Keratinocyte (primary cell): Measurements from ENCODE around the gene ZMYND19. TPM values are rescaled to one million over a fixed set of nuclear protein-coding genes. Genes with fewer than 3 reads are reported as not detected.

Experiments
- DNase-seq: peaks from one replicate; pipeline ENCODE4 v3.0.0-alpha.2; 2011; ENCODE audit warnings: low read depth, missing footprints, low spot score
- FAIRE-seq: peaks from 2 replicates; lab custom pipeline; 2011; peaks lifted over from hg19 to GRCh38; lab: Jason Lieb, UNC
- H2AFZ ChIP-seq: 2 replicates; pipeline ENCODE4 v1.6.0; 2012; ENCODE audit warnings: low read length, control low read depth, inconsistent platforms; ENCODE audit not compliant: control insufficient read depth
- H3K27ac ChIP-seq: 2 replicates; pipeline ENCODE4 v1.5.1; 2011; ENCODE audit warnings: low read length; ENCODE audit not compliant: control insufficient read depth, insufficient read depth
- H3K27me3 ChIP-seq: 3 replicates; pipeline ENCODE4 v1.6.0; 2011; ENCODE audit warnings: low read length; ENCODE audit not compliant: control insufficient read depth, insufficient read depth; ENCODE audit errors: extremely low read depth
- H3K36me3 ChIP-seq, 2 experiments: 2 replicates in 1 of 2; 3 replicates in 1 of 2; pipeline ENCODE4 v1.5.1; 2011; ENCODE audit warnings: low read length in 2 of 2, mild to moderate bottlenecking in 1 of 2; ENCODE audit not compliant: control insufficient read depth in 2 of 2, insufficient read depth in 2 of 2; ENCODE audit errors: extremely low read depth in 1 of 2
- H3K4me1 ChIP-seq: 3 replicates; pipeline ENCODE4 v1.5.1; 2011; ENCODE audit warnings: low read length; ENCODE audit not compliant: control insufficient read depth, insufficient read depth; ENCODE audit errors: extremely low read depth
- H3K4me2 ChIP-seq: 3 replicates; pipeline ENCODE4 v1.6.0; 2011; ENCODE audit warnings: low read depth, low read length; ENCODE audit not compliant: control insufficient read depth, insufficient read depth; ENCODE audit errors: extremely low read depth
- H3K4me3 ChIP-seq, 3 experiments: fragments of 200-600 bp in 1 of 3; sonication (generic) in 1 of 3; 2 replicates in 2 of 3; 3 replicates in 1 of 3; pipeline ENCODE4 v1.5.1; 2011 to 2016; ENCODE audit warnings: low read length in 3 of 3, mild to moderate bottlenecking in 3 of 3, control low read depth in 2 of 3, inconsistent platforms in 1 of 3, low read depth in 1 of 3, mixed read lengths in 1 of 3, mixed run types in 1 of 3, moderate library complexity in 1 of 3; ENCODE audit not compliant: control insufficient read depth in 2 of 3, insufficient read depth in 2 of 3; ENCODE audit errors: extremely low read depth in 1 of 3
- H3K79me2 ChIP-seq: 2 replicates; pipeline ENCODE4 v1.6.0; 2012; ENCODE audit warnings: low read length; ENCODE audit not compliant: control insufficient read depth, insufficient read depth
- H3K9ac ChIP-seq: 3 replicates; pipeline ENCODE4 v1.6.0; 2011; ENCODE audit warnings: low read length; ENCODE audit not compliant: control insufficient read depth, insufficient read depth; ENCODE audit errors: extremely low read depth
- H3K9me1 ChIP-seq: 3 replicates; pipeline ENCODE4 v1.6.0; 2011; ENCODE audit warnings: low read length; ENCODE audit not compliant: control insufficient read depth, insufficient read depth; ENCODE audit errors: extremely low read depth
- H3K9me3 ChIP-seq: 2 replicates; pipeline ENCODE4 v1.5.1; 2012; ENCODE audit warnings: low read depth, low read length; ENCODE audit not compliant: control insufficient read depth
- H4K20me1 ChIP-seq: 3 replicates; pipeline ENCODE4 v1.6.0; 2011; ENCODE audit warnings: low read length; ENCODE audit not compliant: control insufficient read depth, insufficient read depth; ENCODE audit errors: extremely low read depth
- EZH2 ChIP-seq: IDR thresholded peaks from one replicate; pipeline ENCODE4 v1.6.1; 2012; ENCODE audit warnings: inconsistent platforms, mild to moderate bottlenecking, low read length, moderate library complexity
- dilution Hi-C: fragments of 300-500 bp; cut with MboI; formaldehyde crosslinking; loops from one replicate; pipeline ENCODE4 v1.7.0; 2020; ENCODE audit warnings: low sequenced_read_pairs; ENCODE audit not compliant: extremely low pct_ligation_motif_present
- polyA plus RNA-seq, 5 experiments: library from polyadenylated mRNA; depleted of rRNA in 3 of 5; stranded (reverse) in 3 of 5; stranded (forward) in 1 of 5; unstranded in 1 of 5; fragments of >200 nt; gene quantifications; 1 replicate in 1 of 5; 2 replicates in 3 of 5; 3 replicates in 1 of 5; pipeline versions ENCODE4 v1.2.1 to v1.2.3, GENCODE V29; 2011 to 2012; ENCODE audit warnings: missing spikeins in 2 of 5, low read depth in 1 of 5, low replicate concordance in 1 of 5
- TF ChIP-seq, protein P1 (sequence below), 3 experiments: IDR thresholded peaks in 1 of 3; conservative IDR thresholded peaks in 1 of 3; optimal IDR thresholded peaks in 1 of 3; 2 replicates in 2 of 3; 3 replicates in 1 of 3; pipeline versions ENCODE3 to v1.5.1; 2011; ENCODE audit warnings: low read length in 3 of 3, mild to moderate bottlenecking in 3 of 3, moderate library complexity in 2 of 3, control low read depth in 1 of 3, inconsistent platforms in 1 of 3; ENCODE audit not compliant: insufficient read depth in 2 of 3; ENCODE audit errors: extremely low read depth in 1 of 3

The ZMYND19 gene
- polyA plus RNA-seq, 1 donor (not counting 4 experiments of a cell fraction or from before 2014, with no cell fraction given) = 25.8 TPM

DNA sequence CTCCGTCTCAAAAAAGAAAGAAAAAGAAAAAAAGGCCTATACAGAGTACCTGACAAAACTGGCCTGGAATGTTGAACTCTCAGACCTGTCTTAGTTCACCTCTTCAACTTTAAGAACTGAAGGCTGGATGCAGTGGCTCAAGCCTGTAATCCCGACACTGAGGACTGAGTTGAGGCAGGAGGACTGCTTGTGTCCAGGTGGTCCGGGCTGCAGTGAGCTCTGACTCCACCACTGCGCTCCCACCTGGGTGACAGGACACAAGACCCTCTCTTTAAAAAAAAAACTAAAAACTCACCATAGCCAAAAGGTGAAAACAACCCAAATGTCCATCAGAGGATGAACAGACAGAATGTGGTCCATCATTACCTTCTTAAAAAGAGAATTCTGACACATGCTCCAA is 32.2 kb downstream of the ZMYND19 start:
- H3K9me3 ChIP-seq = no peaks in the 10 kb centered on the region
- peaks cover 22 to 32% of the 10 kb centered on the region in 2 experiments for H3K36me3 ChIP-seq
- no peak for FAIRE-seq
- H3K9ac ChIP-seq = no peak overlapping the region
- peaks cover 6% of the 10 kb centered on the region for H3K9me1 ChIP-seq
- no peak overlapping the region for H3K4me3 ChIP-seq
- no peaks in the 10 kb centered on the region for H3K27me3 ChIP-seq
- no peaks in the 10 kb centered on the region for H3K4me1 ChIP-seq
- H2AFZ ChIP-seq = no peak overlapping the region
- no peak for TF ChIP-seq EZH2
- TF ChIP-seq, protein P1, sequence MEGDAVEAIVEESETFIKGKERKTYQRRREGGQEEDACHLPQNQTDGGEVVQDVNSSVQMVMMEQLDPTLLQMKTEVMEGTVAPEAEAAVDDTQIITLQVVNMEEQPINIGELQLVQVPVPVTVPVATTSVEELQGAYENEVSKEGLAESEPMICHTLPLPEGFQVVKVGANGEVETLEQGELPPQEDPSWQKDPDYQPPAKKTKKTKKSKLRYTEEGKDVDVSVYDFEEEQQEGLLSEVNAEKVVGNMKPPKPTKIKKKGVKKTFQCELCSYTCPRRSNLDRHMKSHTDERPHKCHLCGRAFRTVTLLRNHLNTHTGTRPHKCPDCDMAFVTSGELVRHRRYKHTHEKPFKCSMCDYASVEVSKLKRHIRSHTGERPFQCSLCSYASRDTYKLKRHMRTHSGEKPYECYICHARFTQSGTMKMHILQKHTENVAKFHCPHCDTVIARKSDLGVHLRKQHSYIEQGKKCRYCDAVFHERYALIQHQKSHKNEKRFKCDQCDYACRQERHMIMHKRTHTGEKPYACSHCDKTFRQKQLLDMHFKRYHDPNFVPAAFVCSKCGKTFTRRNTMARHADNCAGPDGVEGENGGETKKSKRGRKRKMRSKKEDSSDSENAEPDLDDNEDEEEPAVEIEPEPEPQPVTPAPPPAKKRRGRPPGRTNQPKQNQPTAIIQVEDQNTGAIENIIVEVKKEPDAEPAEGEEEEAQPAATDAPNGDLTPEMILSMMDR (optimal IDR thresholded peaks at IDR 0.05 in 1 of 3, IDR thresholded peaks at IDR 0.05 in 1 of 3, conservative IDR thresholded peaks at IDR 0.05 in 1 of 3; ENCODE audit: extremely low read depth in 1 of 3, insufficient read depth in 2 of 3, low read length in 3 of 3) = no peak
- no peak for DNase-seq
- peaks cover 2% of the 10 kb centered on the region for H4K20me1 ChIP-seq
- H3K79me2 ChIP-seq = peaks cover 6% of the 10 kb centered on the region
- no peak overlapping the region for H3K27ac ChIP-seq
- dilution Hi-C loops = no loop called here
- H3K4me2 ChIP-seq = no peak overlapping the region

DNA sequence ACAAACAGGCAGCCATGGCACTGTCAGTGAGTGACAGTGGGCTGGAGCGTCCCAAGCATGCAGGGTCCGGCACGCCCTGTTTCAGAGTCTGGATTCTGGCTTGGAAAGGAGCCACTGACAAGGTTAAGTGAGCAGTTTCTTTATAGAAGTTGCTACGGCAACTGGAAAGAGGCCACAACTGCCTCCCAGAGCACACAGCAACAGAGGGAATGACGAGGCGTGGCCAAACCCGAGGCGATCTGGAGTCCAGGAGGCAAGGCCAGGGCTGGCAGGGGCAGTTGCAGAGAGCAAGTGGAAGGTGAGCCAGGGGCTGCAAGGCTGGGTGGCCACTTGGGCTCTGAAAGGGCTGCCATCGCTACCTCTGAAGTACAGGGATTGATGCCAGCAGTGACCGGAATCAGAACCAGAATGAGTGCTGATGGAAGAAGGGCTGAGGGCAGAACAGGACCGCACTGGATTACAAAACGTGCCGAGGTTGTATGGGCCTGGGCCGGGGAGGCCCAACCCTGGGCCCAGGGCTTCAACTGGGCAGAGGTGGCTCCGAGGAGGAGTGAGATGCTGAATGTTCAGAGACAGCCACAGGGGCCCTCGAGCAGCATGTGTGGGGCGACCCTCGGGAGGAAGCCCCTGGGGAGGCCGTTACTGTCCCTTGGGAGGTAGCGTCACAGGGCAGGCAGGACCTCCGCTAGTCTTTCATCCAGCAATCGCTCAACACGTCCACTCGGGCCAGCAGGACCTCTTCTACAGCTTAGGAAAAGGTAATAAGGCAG is 34.1 kb downstream of the ZMYND19 start:
- H3K9ac ChIP-seq = no peak overlapping the region

More for the DNA sequence above, 34.1 kb downstream of the ZMYND19 start:
- Histone ChIP-seq H4K20me1 (peaks cover 2% of the 10 kb centered on the region), H3K27me3 (no peaks in the 10 kb centered on the region), H3K4me2 (no peak overlapping the region), H3K27ac (no peak overlapping the region), H2AFZ (no peak overlapping the region), H3K9me3 (no peaks in the 10 kb centered on the region), H3K4me1 (peaks cover 6% of the 10 kb centered on the region), H3K4me3 (no peak overlapping the region), H3K79me2 (peaks cover 13% of the 10 kb centered on the region), H3K9me1 (peaks cover 6% of the 10 kb centered on the region), H3K36me3 (peaks cover 19 to 31% of the 10 kb centered on the region in 2 experiments)
- FAIRE-seq (no peak), DNase-seq (no peak)
- dilution Hi-C loops = no loop called here
- TF ChIP-seq, protein P1 (optimal IDR thresholded peaks at IDR 0.05 in 1 of 3, IDR thresholded peaks at IDR 0.05 in 1 of 3, conservative IDR thresholded peaks at IDR 0.05 in 1 of 3; ENCODE audit: extremely low read depth in 1 of 3, insufficient read depth in 2 of 3, low read length in 3 of 3) = no peak
- TF ChIP-seq EZH2 = no peak
